ENCODE data around the gene NDUFAF8.

NDUFAF8 gene

GRCh38 chr17:81222906-81223761 lies 16.0 kb upstream of the NDUFAF8 start, which contains the start of gene CEP131 (continued):
- no peak for TF ChIP-seq ZNF221 (tag by site-specific recombination; IDR thresholded peaks at IDR 0.05; ENCODE audit: borderline replicate concordance)
- peak; percentile 98 for TF ChIP-seq GLIS2 (tag by site-specific recombination; IDR thresholded peaks at IDR 0.05)
- TF ChIP-seq ZNF266 (tag by site-specific recombination; IDR thresholded peaks at IDR 0.05; ENCODE audit: low read depth): no peak

GRCh38 chr17:81223762-81224130 lies 15.4 kb upstream of the NDUFAF8 start:
- TF ChIP-seq ZNF600 (tag by site-specific recombination; IDR thresholded peaks at IDR 0.05) (no peak), ZNF645 (tag by site-specific recombination; IDR thresholded peaks at IDR 0.05) (no peak), ZNF560 (tag by site-specific recombination; IDR thresholded peaks at IDR 0.05; ENCODE audit: borderline replicate concordance) (no peak), ZNF580 (tag by site-specific recombination; IDR thresholded peaks at IDR 0.05) (no peak), ZNF521 (tag by site-specific recombination; IDR thresholded peaks at IDR 0.05) (no peak), MZF1 (tag by site-specific recombination; IDR thresholded peaks at IDR 0.05; ENCODE audit: borderline replicate concordance) (no peak), ZNF488 (tag by site-specific recombination; IDR thresholded peaks at IDR 0.05) (no peak), ZNF704 (tag by site-specific recombination; IDR thresholded peaks at IDR 0.05) (no peak), ZNF626 (tag by site-specific recombination; IDR thresholded peaks at IDR 0.05) (no peak), ZNF175 (tag by site-specific recombination; IDR thresholded peaks at IDR 0.05) (no peak), ZNF19 (tag by site-specific recombination; IDR thresholded peaks at IDR 0.05; ENCODE audit: low read depth) (no peak), ZNF639 (tag by site-specific recombination; IDR thresholded peaks at IDR 0.05) (no peak), ZNF133 (tag by site-specific recombination; IDR thresholded peaks at IDR 0.05) (no peak), ZSCAN18 (tag by site-specific recombination; IDR thresholded peaks at IDR 0.05) (no peak), ZNF211 (tag by site-specific recombination; IDR thresholded peaks at IDR 0.05; ENCODE audit: low read depth) (no peak), ZNF184 (tag by site-specific recombination; IDR thresholded peaks at IDR 0.05) (no peak), BCL11A (tag by site-specific recombination; IDR thresholded peaks at IDR 0.05; ENCODE audit: low read depth) (no peak)
- ChIA-PET CTCF (no interaction called here), POLR2A (no interaction called here)
- Histone ChIP-seq H3K9me3 (ENCODE audit: control insufficient read depth, insufficient read depth, low read depth, low read length) (no peaks in the 10 kb centered on the region), H3K4me3 (ENCODE audit: low read depth, low read length) (no peak overlapping the region), H3K4me1 (ENCODE audit: control insufficient read depth, insufficient read depth, low read length) (peaks cover 13% of the 10 kb centered on the region), H3K36me3 (ENCODE audit: control insufficient read depth in 2 of 2, insufficient read depth in 1 of 2, low read length in 2 of 2) (peaks cover 0 to 18% of the 10 kb centered on the region in 2 experiments; a peak in 2 of 3 replicates), H3K27ac (ENCODE audit: extremely low read depth, low read depth, low read length) (peak overlapping the region; percentile 29; the same call in 1 of the 2 replicates)

Measured in HEK293 (cell line).